Left colon (tissue), 2 donors: ENCODE results near the gene ATXN1L. TPM values are rescaled to one million over a fixed set of nuclear protein-coding genes. Genes with fewer than 3 reads are reported as not detected.
"Not testable (repeated sequence)": the region's sequence is repeated elsewhere in the genome, so short reads cannot be mapped to it uniquely, and the experiment has no call there.

Experiments used
- ATAC-seq: fragments of 200-7000 bp; cut with Tn5 transposase; one replicate; pipeline ENCODE4 v1.9.1; 2020; ENCODE audit warnings: mild to moderate bottlenecking, moderate library complexity
- DNase-seq, 2 donors: peaks; one replicate each; pipeline ENCODE4 v3.0.0-alpha.2; 2020
- intact Hi-C, 2 donors: fragments of 100-400 bp; cut with DNase I in 1 of 2; cut with micrococcal nuclease in 1 of 2; formaldehyde crosslinking; loops; one replicate each; pipeline versions ENCODE4 v1.11.2 to v1.14.0; 2022; cut with DNase I, micrococcal nuclease
- total RNA-seq, 2 donors: library from RNA; stranded (reverse); fragmentation: NEBNext Ultra II Directional; extraction: Animal tissue kit (Norgen Biotek cat#: 25700); gene quantifications; one replicate each; pipeline ENCODE4 v1.2.1, GENCODE V29; 2021
- donor health status: DM: no; HTN: no; CAD: no.
- donor health status: DM: yes; HTN: yes; CAD: no.

ATXN1L gene
- total RNA-seq, 2 donors from 2014 or later = 17.0 to 23.6 TPM

DNA sequence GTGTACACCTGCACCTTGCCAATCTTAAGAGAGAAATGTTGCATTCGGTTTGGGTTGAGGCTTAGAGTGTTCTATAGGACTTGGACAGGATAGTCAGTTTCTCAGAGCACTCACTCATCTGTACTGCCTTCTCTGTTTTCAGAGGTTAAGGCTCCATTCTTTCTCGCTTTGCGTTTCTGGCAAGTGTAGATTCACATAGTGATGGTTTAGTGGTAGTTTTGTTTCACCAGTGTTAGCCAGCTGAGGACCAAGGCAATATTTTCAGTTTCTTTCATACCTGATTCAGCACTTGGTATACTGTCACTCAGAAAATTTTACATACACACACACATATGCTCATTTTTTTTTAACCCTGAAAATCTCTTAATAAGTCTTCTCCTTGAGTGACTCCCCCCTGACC lies 1.3 kb downstream of the ATXN1L start:
- ATAC-seq (no peak), DNase-seq (no peak)
- intact Hi-C loops = no loop called here

DNA sequence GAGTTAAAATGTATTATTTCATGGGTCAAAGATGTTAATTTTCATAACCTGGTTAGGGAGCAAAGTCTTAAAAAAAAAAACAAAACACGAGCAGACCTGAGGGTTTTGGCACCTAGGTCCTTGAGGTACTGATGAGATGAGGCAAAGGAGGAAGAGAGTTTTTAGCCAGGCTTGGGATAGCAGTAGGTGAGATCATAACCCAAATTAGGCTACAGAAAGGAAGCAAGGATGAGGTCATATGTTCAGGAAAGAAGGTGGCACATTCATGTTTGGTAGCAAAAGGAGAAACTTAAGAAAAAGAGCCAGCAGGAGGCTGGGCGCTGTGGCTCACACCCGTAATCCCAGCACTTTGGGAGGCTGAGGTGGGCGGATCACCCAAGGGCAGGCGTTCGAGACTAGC lies 2.8 kb downstream of the ATXN1L start:
- intact Hi-C loops = no loop called here
- ATAC-seq (no peak), DNase-seq (no peak)

DNA sequence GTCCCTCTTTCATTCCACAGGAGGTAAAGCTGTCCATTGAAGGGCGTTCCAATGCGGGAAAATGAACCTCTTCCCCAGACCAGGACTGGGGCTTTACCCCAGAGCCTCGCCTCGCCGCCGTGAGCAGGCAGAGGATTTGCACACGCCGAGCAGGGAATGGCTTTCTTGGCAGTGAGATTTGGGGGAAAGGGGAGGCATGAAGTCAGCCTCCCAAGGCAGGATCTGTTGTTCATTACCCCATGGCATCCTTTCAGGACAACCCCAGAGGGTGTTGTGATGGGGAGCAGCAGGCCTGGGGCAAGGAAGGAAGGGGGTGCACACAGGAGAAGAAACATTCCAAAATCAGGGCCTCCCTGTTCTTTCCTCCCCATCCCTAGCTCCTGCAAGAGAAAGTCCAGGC lies 6.0 kb downstream of the ATXN1L start:
- DNase-seq = no peak
- intact Hi-C loops = no loop called here
- ATAC-seq = no peak

DNA sequence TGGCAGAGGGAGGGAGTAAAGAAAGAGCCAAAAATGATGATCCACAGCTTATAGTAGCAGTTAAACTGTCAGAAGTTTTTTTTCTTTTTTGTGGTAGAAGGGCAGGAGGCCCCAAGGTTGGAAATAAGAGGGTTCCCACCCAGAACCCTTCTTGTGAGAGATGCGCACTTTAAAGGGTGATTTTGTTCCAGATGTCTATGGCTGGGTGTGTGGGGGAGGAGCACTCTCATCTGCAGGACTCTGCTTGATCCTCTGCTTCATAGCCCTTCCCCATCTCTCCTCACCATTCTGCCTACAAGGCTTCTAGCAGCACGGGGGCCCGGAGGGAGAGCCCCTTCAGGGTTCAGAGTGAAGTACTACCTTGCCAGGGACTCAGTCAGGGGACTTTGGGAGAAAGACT lies 6.4 kb downstream of the ATXN1L start:
- no peak for ATAC-seq
- intact Hi-C loops = no loop called here
- no peak for DNase-seq

GRCh38 chr16:71852561-71852960 lies 6.8 kb downstream of the ATXN1L start:
- intact Hi-C loops = no loop called here
- DNase-seq (no peak), ATAC-seq (no peak)

- DNase-seq (no peak), ATAC-seq (no peak)
- intact Hi-C loops = no loop called here
Observed at GRCh38 chr16:71853413-71853812, 7.6 kb downstream of the ATXN1L start.

DNA sequence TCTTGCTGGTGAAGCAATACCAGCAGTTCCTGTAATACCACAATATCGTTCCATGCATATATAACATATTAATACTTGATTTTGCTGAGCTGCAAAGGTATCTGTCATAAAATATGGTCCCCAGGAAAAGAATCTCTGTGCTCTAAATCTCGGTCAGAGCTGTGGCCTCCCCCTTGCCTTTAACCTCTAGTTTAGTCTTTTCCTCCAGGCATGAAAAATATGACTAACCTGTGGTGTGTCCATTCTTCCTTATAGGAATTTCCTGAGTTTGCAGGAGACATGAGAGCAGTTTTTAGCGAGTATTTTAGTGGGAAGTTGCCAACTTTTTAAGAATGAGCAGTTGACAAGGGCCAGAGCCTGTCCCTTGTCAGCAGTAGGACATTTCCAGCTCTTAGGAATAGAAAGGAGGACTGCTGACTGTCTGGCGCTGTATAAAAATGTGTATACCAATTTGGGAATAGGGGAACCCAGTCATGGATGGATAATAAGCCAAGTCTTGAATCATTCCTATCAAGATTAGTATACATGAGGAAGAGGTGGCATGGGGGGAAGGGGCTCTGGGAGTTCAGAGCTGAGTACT lies 8.7 kb downstream of the ATXN1L start:
- intact Hi-C loops = no loop called here
- no peak for DNase-seq

DNA sequence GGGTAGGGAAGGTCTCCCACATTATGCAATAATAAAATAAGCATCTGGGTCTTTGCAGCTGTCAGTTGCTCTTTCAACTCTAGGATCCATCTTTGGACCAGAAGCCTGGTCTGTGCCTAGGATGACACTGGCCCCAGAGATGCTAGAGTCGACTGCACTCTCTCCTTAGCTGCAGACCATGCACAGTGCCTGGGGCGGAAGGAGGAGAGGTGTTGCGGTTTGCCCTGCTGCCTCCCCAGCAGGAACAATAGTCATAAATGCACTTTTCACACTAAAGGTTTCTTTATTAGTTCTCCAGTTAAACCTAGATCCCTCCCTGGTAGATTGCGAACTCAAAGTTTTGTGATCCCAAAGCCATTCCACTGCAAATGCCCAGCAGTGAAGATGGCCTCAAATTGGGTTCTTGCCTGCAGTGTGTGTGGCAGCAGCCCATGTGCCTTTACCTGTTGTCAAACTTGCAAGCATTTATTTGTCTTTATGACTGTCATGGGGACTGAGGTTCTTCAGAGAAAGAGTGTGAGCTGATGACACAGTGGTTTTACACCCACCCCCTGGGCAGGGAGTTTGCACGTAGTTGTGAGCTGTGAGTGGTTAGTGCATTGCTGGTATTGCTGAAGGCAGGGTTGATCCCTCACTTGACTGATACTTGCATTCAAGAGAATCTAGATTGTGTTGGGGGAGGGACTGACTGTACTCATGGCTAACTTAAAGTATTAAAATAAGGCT lies 10.3 kb downstream of the ATXN1L start:
- ATAC-seq (no peak), DNase-seq (no peak)
- intact Hi-C loops = no loop called here

More for the DNA sequence above, 8.7 kb downstream of the ATXN1L start:
- no peak for ATAC-seq

DNA sequence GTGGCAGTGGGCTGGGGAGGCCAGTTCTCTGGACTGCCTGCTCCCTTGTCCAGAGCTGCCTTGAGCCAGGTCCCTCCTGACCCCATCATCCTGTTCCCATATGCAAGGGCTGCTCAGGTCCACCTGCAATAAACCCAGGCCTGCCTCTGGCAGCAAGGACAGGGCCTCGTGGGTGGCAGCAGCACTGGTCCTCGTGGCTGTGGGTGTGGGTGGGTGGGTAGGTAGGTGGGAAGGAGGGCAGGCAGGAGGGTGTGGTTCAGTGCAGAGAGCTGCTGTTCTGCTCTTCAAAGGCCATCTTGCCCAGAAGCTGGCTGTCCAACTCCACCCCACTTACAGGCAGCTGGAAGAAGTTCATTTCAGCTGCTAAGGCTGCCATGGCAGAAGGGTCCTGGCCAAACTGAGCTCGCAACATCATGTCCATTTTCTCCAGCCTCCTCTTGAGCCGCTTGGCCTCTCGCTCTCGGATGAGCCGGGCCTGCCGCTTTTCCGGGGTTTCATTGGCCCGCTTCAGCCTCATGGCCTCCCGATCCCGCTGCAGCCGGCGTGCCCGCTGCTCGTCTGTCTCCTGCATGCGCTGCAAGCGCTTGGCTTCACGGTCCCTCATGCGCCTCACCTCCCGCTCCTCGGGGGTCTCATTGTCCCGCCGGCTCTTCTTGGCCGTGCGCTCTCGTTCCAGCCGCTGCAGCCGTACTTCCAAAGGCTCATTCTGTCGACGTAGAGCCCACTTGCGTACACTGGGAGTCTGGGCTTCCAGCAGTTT lies 14.2 kb downstream of the ATXN1L start:
- DNase-seq (no peak), ATAC-seq (no peak)
- intact Hi-C loops = no loop called here

DNA sequence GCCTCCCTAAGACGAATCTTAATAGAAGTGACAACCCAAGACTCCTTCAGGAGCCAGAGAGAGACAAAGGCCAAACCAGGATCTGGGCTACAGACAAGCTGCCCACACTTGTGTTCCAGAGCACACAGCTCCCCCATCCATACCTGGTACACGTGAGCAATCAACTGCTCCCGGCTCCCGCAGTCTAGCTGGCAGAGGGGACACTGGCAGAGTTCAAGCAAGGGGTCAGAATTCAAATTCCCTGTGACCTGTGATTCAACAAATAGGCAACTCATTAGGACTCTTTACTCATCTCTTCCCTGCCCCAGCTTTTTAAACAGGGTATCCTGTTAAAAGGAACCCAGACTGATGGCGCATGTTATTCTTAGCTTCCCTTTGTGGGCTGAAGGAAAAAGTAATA lies 18.2 kb downstream of the ATXN1L start:
- DNase-seq (no peak), ATAC-seq (no peak)
- intact Hi-C loops = no loop called here

DNA sequence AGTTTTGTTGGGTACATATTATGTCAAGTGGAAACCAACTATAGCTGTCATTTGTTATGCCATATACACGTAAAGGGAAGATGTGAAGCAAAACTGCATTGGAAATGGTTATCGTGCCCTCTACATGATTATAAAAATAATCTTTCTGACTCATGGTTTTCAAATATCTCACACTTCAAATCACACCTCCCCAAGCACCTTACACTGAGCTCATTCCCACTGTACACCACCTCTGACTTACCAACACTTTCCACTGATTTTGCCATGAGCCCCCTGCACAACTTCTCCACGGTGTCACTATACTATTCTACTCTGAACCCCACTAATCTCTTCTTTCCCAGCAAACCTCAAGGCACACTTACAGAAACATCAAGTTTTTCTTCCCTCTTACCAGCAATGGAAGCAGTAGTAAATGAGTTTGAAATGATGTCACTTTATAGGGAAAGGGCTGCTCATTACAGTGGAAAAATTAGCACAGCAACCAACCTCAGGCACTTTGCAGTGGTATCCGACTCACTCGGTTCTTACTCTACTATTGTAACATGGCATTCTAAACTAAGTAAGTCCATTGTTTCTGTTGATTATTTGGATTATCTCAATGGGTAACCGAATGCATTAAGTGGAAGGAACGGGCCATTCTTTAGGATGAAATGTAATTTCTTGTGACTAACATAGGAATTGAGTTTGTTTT lies 19.5 kb downstream of the ATXN1L start:
- ATAC-seq (no peak), DNase-seq (no peak)
- intact Hi-C loops = no loop called here

DNA sequence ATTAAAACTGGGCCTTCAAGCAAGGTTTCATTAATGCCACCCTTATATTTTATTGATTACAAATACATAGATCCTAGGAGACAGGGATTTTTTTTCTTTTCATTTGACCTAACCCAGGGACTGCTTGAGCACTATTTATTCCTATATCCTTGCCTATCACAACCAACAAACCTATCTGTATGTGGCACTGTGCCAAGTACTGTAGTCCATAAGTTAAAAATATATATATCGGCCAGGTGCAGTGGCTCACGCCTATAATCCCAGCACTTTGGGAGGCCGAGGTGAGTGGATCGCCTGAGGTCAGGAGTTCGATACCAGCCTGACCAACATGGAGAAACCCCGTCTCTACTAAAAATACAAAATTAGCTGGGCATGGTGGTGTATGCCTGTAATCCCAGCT lies 21.4 kb downstream of the ATXN1L start:
- intact Hi-C loops, ATAC-seq, DNase-seq: not testable (repeated sequence)

GRCh38 chr16:71867939-71868338 lies 22.2 kb downstream of the ATXN1L start:
- intact Hi-C loops = no loop called here
- no peak for ATAC-seq
- no peak for DNase-seq

DNA sequence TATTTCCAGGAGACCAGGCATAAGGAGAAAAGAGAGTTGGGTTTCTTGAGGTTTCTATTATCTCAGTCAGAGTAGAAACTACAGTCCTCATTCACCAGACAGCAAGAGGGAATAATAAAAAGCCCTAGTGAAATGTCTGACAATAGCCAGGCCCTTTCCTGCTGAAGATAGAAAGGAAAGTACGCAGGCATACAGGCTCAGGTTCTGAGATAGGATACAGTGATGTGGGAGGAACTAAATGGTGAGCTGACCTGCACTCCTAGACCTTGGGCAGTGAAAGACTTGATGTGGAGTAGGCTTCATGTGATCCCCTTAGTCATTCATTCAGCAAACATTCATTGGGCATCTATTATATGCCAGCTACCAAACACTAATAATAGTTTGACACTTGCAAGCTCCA lies 23.3 kb downstream of the ATXN1L start:
- ATAC-seq = no peak
- DNase-seq = no peak
- intact Hi-C loops = no loop called here

GRCh38 chr16:71870818-71871217 lies 25.0 kb downstream of the ATXN1L start:
- DNase-seq = no peak
- ATAC-seq = no peak
- intact Hi-C loops = no loop called here

DNA sequence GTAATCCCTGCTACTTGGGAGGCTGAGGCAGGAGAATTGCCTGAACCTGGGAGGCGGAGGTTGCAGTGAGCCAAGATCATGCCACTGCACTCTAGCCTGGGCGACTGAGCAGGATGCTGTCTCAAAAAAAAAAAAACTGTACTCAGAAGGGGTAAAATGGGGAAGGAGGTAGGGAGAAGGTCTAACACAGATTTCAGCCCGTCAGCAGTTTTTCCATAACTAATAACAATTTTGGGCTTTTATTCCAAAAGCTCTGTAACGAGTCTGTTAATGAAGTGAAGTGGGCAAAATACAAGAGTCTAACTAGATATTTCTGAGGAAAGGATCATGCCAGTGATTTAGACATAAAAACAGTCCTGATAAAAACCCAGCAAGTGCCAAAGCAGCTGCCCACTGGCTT lies 27.4 kb downstream of the ATXN1L start:
- DNase-seq (no peak), ATAC-seq (no peak)
- intact Hi-C loops = no loop called here

DNA sequence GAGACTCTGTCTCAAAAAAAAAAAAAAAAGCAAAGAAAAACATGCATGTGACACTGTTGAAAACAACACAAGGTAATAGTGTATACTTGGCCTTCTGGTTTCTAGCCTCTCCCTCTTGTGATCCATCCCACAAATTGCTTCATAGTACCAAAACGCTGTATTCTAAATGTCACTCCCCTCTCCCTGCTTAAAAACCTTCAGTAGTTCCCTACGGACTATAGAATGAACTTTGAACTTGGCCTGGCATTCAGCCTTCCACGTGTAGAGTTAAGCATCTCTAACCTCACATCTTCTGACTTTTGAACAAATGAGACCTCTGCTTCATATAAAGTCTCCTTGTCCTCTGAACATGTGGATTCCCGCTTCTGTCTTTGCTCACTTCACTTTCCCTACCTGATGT lies 33.1 kb downstream of the ATXN1L start:
- no peak for ATAC-seq
- intact Hi-C loops = no loop called here
- DNase-seq = no peak

GRCh38 chr16:71880176-71880575 lies 34.4 kb downstream of the ATXN1L start:
- DNase-seq (no peak), ATAC-seq (no peak)
- intact Hi-C loops = no loop called here

DNA sequence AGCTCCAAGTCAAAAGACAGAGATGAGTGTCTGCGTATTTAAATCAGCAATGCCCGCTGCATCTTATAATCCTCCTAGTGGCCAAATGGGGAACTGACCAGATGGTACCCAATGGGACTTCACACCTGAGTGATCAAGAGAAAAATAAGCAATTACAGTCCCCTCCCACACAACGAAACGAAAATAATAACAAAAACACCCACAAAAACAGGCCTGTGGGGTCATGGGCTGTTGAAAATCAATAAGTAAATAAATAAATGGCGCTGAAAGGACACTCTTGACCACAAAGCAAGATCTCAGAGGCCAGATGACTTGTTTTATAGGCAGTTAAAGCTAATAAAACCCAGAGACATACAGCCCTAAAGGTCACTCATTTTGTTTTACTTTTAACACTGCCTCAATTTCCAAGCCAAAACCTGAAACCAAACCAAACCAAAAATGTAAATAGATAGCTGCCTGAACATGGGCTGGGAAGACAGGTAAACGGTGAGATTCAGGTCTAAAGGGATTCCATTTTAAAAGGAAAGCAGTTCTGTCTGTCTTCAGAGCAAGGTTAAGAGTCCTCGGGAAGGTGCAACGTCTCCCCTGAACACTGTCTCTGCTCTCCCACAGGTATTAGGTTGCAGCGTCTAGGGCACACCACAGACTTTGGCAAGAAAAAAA lies 36.9 kb downstream of the ATXN1L start:
- intact Hi-C loops = no loop called here
- ATAC-seq = peak; percentile 59

More for the DNA sequence above, 36.9 kb downstream of the ATXN1L start:
- DNase-seq = peak; percentile 56 to 73
